Measurements from ENCODE around the gene PSPN.

The PSPN gene

DNA sequence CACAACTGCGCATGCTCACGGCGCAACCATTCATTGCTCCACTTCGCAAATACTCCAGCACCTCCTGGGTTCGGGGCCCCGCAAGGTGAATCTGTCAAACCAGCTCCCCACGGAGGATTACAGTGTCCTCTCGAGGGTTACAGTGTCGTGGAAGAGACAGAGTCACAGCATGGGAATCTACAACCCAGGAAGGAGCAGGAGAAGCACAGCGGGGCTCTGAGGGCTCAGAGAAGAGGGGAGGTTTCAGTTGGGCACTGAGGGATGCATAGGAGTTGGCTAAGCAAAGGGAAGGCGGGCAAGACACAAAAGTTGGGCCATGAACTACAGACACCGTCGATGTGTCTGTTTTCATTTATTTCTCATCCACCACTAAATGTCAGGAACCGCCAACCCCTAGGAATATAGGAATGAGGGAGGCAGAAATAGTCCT lies 18.3 kb upstream of the PSPN start (continued):
- TF ChIP-seq ZNF658 (tag by site-specific recombination; IDR thresholded peaks at IDR 0.05) (no peak), MZF1 (tag by site-specific recombination; IDR thresholded peaks at IDR 0.05; ENCODE audit: borderline replicate concordance) (0 out of 2 replicates have a peak, but pooled peaks have one; percentile 6), ZNF776 (tag by site-specific recombination; IDR thresholded peaks at IDR 0.05; ENCODE audit: borderline replicate concordance) (no peak), ZBTB6 (tag by site-specific recombination; IDR thresholded peaks at IDR 0.05) (no peak)

- no peaks in the 10 kb centered on the region for H3K9me3 ChIP-seq (ENCODE audit: control insufficient read depth, insufficient read depth, low read depth, low read length)
- CTCF ChIA-PET = interaction anchor here (0.6 to 2.2 kb wide), 2 partner anchors 19 to 1864 kb away, joined by 5 to 6 read pairs; no protein-coding TSS in a partner anchor
- POLR2A ChIA-PET = interaction anchor here (0.6 to 1.5 kb wide), 9 partner anchors 17 to 1648 kb away, joined by 3 to 9 read pairs (median 5); partner anchors contain the start of genes ALKBH7, CLPP and KHSRP
- peak within 1 kb of the TSS; percentile 73 for H3K4me3 ChIP-seq (ENCODE audit: low read depth, low read length)
- H3K4me1 ChIP-seq (ENCODE audit: control insufficient read depth, insufficient read depth, low read length) = peaks cover 6% of the 10 kb centered on the region
- H3K36me3 ChIP-seq (ENCODE audit: control insufficient read depth in 2 of 2, insufficient read depth in 1 of 2, low read length in 2 of 2) = peaks cover 20 to 34% of the 10 kb centered on the region in 2 experiments
- H3K27ac ChIP-seq (ENCODE audit: extremely low read depth, low read depth, low read length) = peak within 1 kb of the TSS; percentile 52
- peak; percentile 90 for TF ChIP-seq ZBTB48 (tag by site-specific recombination; IDR thresholded peaks at IDR 0.05)
- TF ChIP-seq PRDM4 (tag by site-specific recombination; IDR thresholded peaks at IDR 0.05) = no peak
- TF ChIP-seq, protein P1, sequence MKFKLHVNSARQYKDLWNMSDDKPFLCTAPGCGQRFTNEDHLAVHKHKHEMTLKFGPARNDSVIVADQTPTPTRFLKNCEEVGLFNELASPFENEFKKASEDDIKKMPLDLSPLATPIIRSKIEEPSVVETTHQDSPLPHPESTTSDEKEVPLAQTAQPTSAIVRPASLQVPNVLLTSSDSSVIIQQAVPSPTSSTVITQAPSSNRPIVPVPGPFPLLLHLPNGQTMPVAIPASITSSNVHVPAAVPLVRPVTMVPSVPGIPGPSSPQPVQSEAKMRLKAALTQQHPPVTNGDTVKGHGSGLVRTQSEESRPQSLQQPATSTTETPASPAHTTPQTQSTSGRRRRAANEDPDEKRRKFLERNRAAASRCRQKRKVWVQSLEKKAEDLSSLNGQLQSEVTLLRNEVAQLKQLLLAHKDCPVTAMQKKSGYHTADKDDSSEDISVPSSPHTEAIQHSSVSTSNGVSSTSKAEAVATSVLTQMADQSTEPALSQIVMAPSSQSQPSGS (tag by site-specific recombination; IDR thresholded peaks at IDR 0.05; ENCODE audit: low read depth) = peak; percentile 94
- TF ChIP-seq SP7 (tag by site-specific recombination; IDR thresholded peaks at IDR 0.05) = peak; percentile 80
- peak; percentile 32; the same call in 1 of the 2 replicates for TF ChIP-seq ZSCAN30 (tag by site-specific recombination; IDR thresholded peaks at IDR 0.05)
- TF ChIP-seq ZBTB11 (tag by site-specific recombination; conservative IDR thresholded peaks at IDR 0.05; ENCODE audit: low read depth) = peak; percentile 89
- 0 out of 2 replicates have a peak, but pooled peaks have one; percentile 61 for TF ChIP-seq CTCF (tag by site-specific recombination; IDR thresholded peaks at IDR 0.05)
- peak; percentile 61; the same call in 1 of the 2 replicates for TF ChIP-seq KLF1 (tag by site-specific recombination; IDR thresholded peaks at IDR 0.05)
- no peak for TF ChIP-seq YY1 (tag by site-specific recombination; IDR thresholded peaks at IDR 0.05)
- no peak for TF ChIP-seq ZNF707 (tag by site-specific recombination; IDR thresholded peaks at IDR 0.05)
- TF ChIP-seq KLF16 (tag by site-specific recombination; IDR thresholded peaks at IDR 0.05) = 0 out of 2 replicates have a peak, but pooled peaks have one; percentile 36
- TF ChIP-seq ZFHX2 (tag by site-specific recombination; conservative IDR thresholded peaks at IDR 0.05) = peak; percentile 71
- TF ChIP-seq ZNF610 (tag by site-specific recombination; IDR thresholded peaks at IDR 0.05; ENCODE audit: borderline replicate concordance) = 0 out of 2 replicates have a peak, but pooled peaks have one; percentile 6
- TF ChIP-seq ZBTB8A (tag by site-specific recombination; IDR thresholded peaks at IDR 0.05) = peak; percentile 47
- no peak for TF ChIP-seq ZNF747 (tag by site-specific recombination; IDR thresholded peaks at IDR 0.05)
- peak; percentile 90 for TF ChIP-seq YY2 (tag by site-specific recombination; IDR thresholded peaks at IDR 0.05)
- peak; percentile 78; the same call in 1 of the 2 replicates for TF ChIP-seq GLI4 (tag by site-specific recombination; IDR thresholded peaks at IDR 0.05)
- no peak for TF ChIP-seq ZNF664 (tag by site-specific recombination; IDR thresholded peaks at IDR 0.05)
- 0 out of 2 replicates have a peak, but pooled peaks have one; percentile 34 for TF ChIP-seq EGR2 (tag by site-specific recombination; IDR thresholded peaks at IDR 0.05; ENCODE audit: low read depth)
- peak; percentile 42; the same call in 1 of the 2 replicates for TF ChIP-seq ZNF701 (tag by site-specific recombination; IDR thresholded peaks at IDR 0.05)
Observed at GRCh38 chr19:6393074-6393982, 17.6 kb upstream of the PSPN start, which contains the start of gene GTF2F1. GTF2F1 (minus strand) TSS chr19:6393164; CDS start chr19:6392995, 169 bp downstream.

Measured in HEK293 (cell line).